GM10266 (cell line): Measurements from ENCODE around the gene PKD1.

ENCODE experiments used
- DNase-seq: peaks from one replicate; pipeline ENCODE4 v3.0.0; 2012; ENCODE audit errors: extremely low spot score
- CTCF ChIP-seq: IDR thresholded peaks from 2 replicates; pipeline ENCODE4 v1.5.1; 2012; ENCODE audit warnings: mild to moderate bottlenecking, low read depth; ENCODE audit not compliant: control insufficient read depth, insufficient read depth; ENCODE audit errors: missing control alignments

Gene PKD1

GRCh38 chr16:2048116-2048543 lies 87.6 kb downstream of the PKD1 start:
- TF ChIP-seq CTCF = no peak
- no peak for DNase-seq

- DNase-seq = peak; percentile 99
- TF ChIP-seq CTCF = peak; percentile 24
These were observed 88.2 kb downstream of the PKD1 start, which contains the start of the genes NTHL1 and TSC2 for GRCh38 chr16:2047330-2048115. TSS of gene NTHL1 (minus strand) at chr16:2047834. CDS start at chr16:2047823, 11 bp downstream. TSS of gene TSC2 (plus strand) at chr16:2047985. CDS start at chr16:2048616, 631 bp downstream.

GRCh38 chr16:2046893-2047329 lies 88.8 kb downstream of the PKD1 start:
- DNase-seq = no peak
- no peak for TF ChIP-seq CTCF

GRCh38 chr16:2045965-2046892 lies 89.5 kb downstream of the PKD1 start:
- DNase-seq = no peak
- TF ChIP-seq CTCF = no peak

- TF ChIP-seq CTCF = no peak
These were observed 91.2 kb downstream of the PKD1 start for GRCh38 chr16:2044541-2044940.

GRCh38 chr16:2043667-2044451 lies 91.8 kb downstream of the PKD1 start:
- TF ChIP-seq CTCF = no peak
- no peak for DNase-seq

More at GRCh38 chr16:2044541-2044940, 91.2 kb downstream of the PKD1 start:
- DNase-seq = no peak
